ENCODE data around the gene ZNF318. TPM values are rescaled to one million over a fixed set of nuclear protein-coding genes. Genes with fewer than 3 reads are reported as not detected.

Gene ZNF318
- polyA plus RNA-seq, 1 of the 3 experiments (the other 2 are of a cell fraction), result 6.3 TPM

DNA sequence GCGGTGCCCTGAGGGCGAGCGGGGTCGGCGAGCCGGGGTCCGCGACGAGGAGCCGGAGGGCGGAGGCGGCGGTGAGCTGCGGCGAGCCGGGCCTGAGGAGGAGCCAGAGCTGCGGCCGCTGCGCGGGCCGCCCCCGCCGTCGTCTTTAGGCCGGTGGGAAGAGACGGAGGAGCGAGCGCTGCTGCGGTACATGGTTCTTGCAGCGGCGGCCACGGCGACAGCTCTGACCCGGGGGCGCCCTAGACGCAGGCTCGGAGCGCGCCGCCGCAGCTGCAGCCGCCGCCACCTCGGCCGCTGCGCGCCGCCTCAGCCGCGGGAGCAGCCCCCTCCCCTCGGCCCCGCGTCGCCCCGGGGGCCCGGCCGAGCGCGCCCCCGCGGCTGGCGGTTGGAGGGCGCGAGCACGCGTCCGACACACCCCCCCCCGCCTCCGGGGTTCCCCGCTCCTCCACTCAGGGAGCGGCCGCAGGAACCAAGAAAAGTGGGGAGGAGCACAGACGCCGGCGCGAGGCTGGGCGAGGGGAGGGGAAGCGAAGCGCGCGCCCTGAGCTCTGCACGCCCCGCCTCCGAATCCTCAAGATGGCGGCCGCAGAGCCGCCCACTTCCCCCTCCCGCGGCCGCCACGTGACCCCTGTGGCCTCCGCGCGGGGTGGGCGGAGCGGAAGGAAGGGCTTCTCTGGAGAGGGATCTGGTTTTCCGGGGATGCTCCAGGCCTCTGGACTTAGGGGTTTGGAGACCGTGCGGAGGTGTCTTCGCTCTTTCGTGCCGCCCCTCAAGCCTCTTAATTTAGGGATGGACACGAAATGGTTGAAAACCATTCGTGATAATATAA lies at the start of gene ZNF318 (continued):
- TF ChIP-seq, protein P1, sequence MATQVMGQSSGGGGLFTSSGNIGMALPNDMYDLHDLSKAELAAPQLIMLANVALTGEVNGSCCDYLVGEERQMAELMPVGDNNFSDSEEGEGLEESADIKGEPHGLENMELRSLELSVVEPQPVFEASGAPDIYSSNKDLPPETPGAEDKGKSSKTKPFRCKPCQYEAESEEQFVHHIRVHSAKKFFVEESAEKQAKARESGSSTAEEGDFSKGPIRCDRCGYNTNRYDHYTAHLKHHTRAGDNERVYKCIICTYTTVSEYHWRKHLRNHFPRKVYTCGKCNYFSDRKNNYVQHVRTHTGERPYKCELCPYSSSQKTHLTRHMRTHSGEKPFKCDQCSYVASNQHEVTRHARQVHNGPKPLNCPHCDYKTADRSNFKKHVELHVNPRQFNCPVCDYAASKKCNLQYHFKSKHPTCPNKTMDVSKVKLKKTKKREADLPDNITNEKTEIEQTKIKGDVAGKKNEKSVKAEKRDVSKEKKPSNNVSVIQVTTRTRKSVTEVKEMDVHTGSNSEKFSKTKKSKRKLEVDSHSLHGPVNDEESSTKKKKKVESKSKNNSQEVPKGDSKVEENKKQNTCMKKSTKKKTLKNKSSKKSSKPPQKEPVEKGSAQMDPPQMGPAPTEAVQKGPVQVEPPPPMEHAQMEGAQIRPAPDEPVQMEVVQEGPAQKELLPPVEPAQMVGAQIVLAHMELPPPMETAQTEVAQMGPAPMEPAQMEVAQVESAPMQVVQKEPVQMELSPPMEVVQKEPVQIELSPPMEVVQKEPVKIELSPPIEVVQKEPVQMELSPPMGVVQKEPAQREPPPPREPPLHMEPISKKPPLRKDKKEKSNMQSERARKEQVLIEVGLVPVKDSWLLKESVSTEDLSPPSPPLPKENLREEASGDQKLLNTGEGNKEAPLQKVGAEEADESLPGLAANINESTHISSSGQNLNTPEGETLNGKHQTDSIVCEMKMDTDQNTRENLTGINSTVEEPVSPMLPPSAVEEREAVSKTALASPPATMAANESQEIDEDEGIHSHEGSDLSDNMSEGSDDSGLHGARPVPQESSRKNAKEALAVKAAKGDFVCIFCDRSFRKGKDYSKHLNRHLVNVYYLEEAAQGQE (IDR thresholded peaks at IDR 0.05; ENCODE audit: low read depth, low read length), result peak; percentile 46; the same call in 1 of the 2 replicates
- TF ChIP-seq MXI1 (IDR thresholded peaks at IDR 0.05; ENCODE audit: low read depth, low read length) (peak; percentile 56), RAD21 (IDR thresholded peaks at IDR 0.05; ENCODE audit: low read length) (no peak), FOXM1 (IDR thresholded peaks at IDR 0.05; ENCODE audit: low read depth) (no peak), SIN3A (IDR thresholded peaks at IDR 0.05; ENCODE audit: borderline replicate concordance, low read depth, low read length) (0 out of 2 replicates have a peak, but pooled peaks have one; percentile 38), TCF12 (IDR thresholded peaks at IDR 0.05) (peak; percentile 6; the same call in 1 of the 2 replicates), RXRA (IDR thresholded peaks at IDR 0.05; ENCODE audit: borderline replicate concordance, low read depth) (peak; percentile 47; the same call in 1 of the 2 replicates), EZH2phosphoT487 (IDR thresholded peaks at IDR 0.05; ENCODE audit: borderline replicate concordance, low read depth) (no peak), ELF1 (IDR thresholded peaks at IDR 0.05) (peak; percentile 72), GATA2 (CRISPR knock-in tag; IDR thresholded peaks at IDR 0.05) (no peak), GABPA (IDR thresholded peaks at IDR 0.05; ENCODE audit: low read depth) (peak; percentile 66)
- TF ChIP-seq, protein P2, sequence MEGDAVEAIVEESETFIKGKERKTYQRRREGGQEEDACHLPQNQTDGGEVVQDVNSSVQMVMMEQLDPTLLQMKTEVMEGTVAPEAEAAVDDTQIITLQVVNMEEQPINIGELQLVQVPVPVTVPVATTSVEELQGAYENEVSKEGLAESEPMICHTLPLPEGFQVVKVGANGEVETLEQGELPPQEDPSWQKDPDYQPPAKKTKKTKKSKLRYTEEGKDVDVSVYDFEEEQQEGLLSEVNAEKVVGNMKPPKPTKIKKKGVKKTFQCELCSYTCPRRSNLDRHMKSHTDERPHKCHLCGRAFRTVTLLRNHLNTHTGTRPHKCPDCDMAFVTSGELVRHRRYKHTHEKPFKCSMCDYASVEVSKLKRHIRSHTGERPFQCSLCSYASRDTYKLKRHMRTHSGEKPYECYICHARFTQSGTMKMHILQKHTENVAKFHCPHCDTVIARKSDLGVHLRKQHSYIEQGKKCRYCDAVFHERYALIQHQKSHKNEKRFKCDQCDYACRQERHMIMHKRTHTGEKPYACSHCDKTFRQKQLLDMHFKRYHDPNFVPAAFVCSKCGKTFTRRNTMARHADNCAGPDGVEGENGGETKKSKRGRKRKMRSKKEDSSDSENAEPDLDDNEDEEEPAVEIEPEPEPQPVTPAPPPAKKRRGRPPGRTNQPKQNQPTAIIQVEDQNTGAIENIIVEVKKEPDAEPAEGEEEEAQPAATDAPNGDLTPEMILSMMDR (IDR thresholded peaks at IDR 0.05), result no peak

DNA sequence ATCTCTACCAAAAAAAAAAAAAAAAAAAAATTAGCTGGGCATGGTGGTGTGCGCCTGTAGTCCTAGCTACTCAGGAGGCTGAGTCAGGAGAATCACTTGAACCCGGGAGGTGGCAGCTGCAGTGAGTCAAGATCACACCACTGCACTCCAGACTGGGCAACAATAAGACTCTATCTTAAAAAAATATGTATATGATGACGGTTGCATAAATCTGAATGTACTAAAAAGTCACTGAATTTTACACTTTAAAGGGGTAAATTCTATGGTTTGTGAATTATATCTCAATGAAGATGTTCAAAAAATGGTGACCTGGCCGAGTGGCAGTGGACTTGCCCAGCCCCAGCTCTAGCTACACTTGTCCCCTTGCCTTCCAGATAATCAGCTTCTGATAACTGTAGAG lies 47.5 kb upstream of the ZNF318 start:
- H3K9me3 ChIP-seq, result no peaks in the 10 kb centered on the region
- ChIA-PET CTCF (no interaction called here), POLR2A (interaction anchor here (0.6 kb wide), 1 partner anchor 10 kb away, joined by 3 read pairs; the partner anchor contains the start of gene ABCC10)
- DNase-seq, result no peak
- H3K36me3 ChIP-seq (replicated peaks in 1 of 2; ENCODE audit: control insufficient read depth in 1 of 2, insufficient read depth in 2 of 2, low read length in 1 of 2), result no peaks in the 10 kb centered on the region
- 45% methylated on average over 4 of the region's 4 CpGs for WGBS (ENCODE audit: low lambda C conversion rate)
- no peaks in the 10 kb centered on the region for H3F3A ChIP-seq (replicated peaks; ENCODE audit: insufficient read depth)
- H3K4me2 ChIP-seq, result no peak overlapping the region
- no peak overlapping the region for H3K9ac ChIP-seq
- no peaks in the 10 kb centered on the region for H3K9me2 ChIP-seq
- no peaks in the 10 kb centered on the region for H3K79me2 ChIP-seq (ENCODE audit: insufficient read depth)
- H2AFZ ChIP-seq (ENCODE audit: low read depth), result no peak overlapping the region
- no peak overlapping the region for H3K27ac ChIP-seq (ENCODE audit: low read depth in 2 of 2, low read length in 1 of 2)
- H3K4me1 ChIP-seq (ENCODE audit: control insufficient read depth in 1 of 2, insufficient read depth in 2 of 2, low read depth in 1 of 2, low read length in 1 of 2), result no peaks in the 10 kb centered on the region
- H3K4me3 ChIP-seq (ENCODE audit: low read depth in 2 of 2, low read length in 1 of 2), result no peak overlapping the region
- H3K27me3 ChIP-seq (ENCODE audit: insufficient read depth), result no peaks in the 10 kb centered on the region; the same call in 1 of the 2 replicates
- no peaks in the 10 kb centered on the region for H4K20me1 ChIP-seq (ENCODE audit: insufficient read depth)
- TF ChIP-seq GABPA (IDR thresholded peaks at IDR 0.05; ENCODE audit: low read depth) (no peak), EZH2phosphoT487 (IDR thresholded peaks at IDR 0.05; ENCODE audit: borderline replicate concordance, low read depth) (no peak), TAF1 (IDR thresholded peaks at IDR 0.05; ENCODE audit: borderline replicate concordance, low read depth, low read length) (no peak), RFX5 (IDR thresholded peaks at IDR 0.05; ENCODE audit: low read length) (no peak), JUND (IDR thresholded peaks at IDR 0.05) (no peak), RCOR1 (IDR thresholded peaks at IDR 0.05; ENCODE audit: low read length) (no peak), MEF2A (IDR thresholded peaks at IDR 0.05; ENCODE audit: borderline replicate concordance, low read depth) (no peak), NRF1 (IDR thresholded peaks at IDR 0.05; ENCODE audit: low read depth, low read length) (no peak)
- TF ChIP-seq, protein P3, sequence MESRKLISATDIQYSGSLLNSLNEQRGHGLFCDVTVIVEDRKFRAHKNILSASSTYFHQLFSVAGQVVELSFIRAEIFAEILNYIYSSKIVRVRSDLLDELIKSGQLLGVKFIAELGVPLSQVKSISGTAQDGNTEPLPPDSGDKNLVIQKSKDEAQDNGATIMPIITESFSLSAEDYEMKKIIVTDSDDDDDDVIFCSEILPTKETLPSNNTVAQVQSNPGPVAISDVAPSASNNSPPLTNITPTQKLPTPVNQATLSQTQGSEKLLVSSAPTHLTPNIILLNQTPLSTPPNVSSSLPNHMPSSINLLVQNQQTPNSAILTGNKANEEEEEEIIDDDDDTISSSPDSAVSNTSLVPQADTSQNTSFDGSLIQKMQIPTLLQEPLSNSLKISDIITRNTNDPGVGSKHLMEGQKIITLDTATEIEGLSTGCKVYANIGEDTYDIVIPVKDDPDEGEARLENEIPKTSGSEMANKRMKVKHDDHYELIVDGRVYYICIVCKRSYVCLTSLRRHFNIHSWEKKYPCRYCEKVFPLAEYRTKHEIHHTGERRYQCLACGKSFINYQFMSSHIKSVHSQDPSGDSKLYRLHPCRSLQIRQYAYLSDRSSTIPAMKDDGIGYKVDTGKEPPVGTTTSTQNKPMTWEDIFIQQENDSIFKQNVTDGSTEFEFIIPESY (IDR thresholded peaks at IDR 0.05; ENCODE audit: borderline replicate concordance, low read depth), result no peak
- TF ChIP-seq, protein P4, sequence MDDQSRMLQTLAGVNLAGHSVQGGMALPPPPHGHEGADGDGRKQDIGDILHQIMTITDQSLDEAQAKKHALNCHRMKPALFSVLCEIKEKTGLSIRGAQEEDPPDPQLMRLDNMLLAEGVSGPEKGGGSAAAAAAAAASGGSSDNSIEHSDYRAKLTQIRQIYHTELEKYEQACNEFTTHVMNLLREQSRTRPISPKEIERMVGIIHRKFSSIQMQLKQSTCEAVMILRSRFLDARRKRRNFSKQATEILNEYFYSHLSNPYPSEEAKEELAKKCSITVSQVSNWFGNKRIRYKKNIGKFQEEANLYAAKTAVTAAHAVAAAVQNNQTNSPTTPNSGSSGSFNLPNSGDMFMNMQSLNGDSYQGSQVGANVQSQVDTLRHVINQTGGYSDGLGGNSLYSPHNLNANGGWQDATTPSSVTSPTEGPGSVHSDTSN (IDR thresholded peaks at IDR 0.05), result no peak

Measured in SK-N-SH (cell line).